ENCODE data around the gene FBXW4.

GRCh38 chr10:101668566-101668965, 26.4 kb downstream of the FBXW4 start:
- TF ChIP-seq CTCF (IDR thresholded peaks at IDR 0.05) (no peak), POLR2A (IDR thresholded peaks at IDR 0.05) (no peak)

Data from right lobe of liver (tissue), 4 donors.